ENCODE results near the gene HHAT.

HHAT gene

GRCh38 chr1:210328032-210328745, 513 bp upstream of the HHAT start:
- no peak for TF ChIP-seq EZH2 (IDR thresholded peaks at IDR 0.05; ENCODE audit: borderline replicate concordance, low read depth, low read length, severe bottlenecking)
- TF ChIP-seq CTCF (IDR thresholded peaks at IDR 0.05; ENCODE audit: borderline replicate concordance, extremely low read depth, low read length, poor library complexity, severe bottlenecking), result no peak
- peak overlapping the region; percentile 77 to 82; a peak in 3 of 4 replicates for H3K4me3 ChIP-seq (ENCODE audit: low read depth in 1 of 2, low read length in 2 of 2)
- H3K27ac ChIP-seq (ENCODE audit: low read length), result peak overlapping the region; percentile 76
- no peaks in the 10 kb centered on the region for H3K9me3 ChIP-seq (ENCODE audit: insufficient read depth, low read length, severe bottlenecking)
- peak overlapping the region; percentile 79 for H2AFZ ChIP-seq (ENCODE audit: low read depth, low read length)
- H3K9ac ChIP-seq (ENCODE audit: low read depth, low read length), result peak overlapping the region; percentile 74
- DNase-seq (no peak), ATAC-seq (ENCODE audit: insufficient read depth, low read depth) (peak; percentile 34; the same call in 2 of the 3 replicates)
- no peaks in the 10 kb centered on the region for H3K27me3 ChIP-seq (ENCODE audit: insufficient read depth, low read length, poor library complexity)
- H3K4me2 ChIP-seq (ENCODE audit: insufficient read depth, low read length), result peak overlapping the region; percentile 66
- H3K4me1 ChIP-seq (ENCODE audit: insufficient read depth, low read length), result peaks cover 29% of the 10 kb centered on the region
- no peaks in the 10 kb centered on the region for H3K79me2 ChIP-seq (ENCODE audit: insufficient read depth, low read length)
- H3K36me3 ChIP-seq (ENCODE audit: insufficient read depth, low read length), result no peaks in the 10 kb centered on the region
- no peaks in the 10 kb centered on the region for H4K20me1 ChIP-seq (ENCODE audit: insufficient read depth, low read length)

- ATAC-seq (ENCODE audit: insufficient read depth, low read depth) (no peak), DNase-seq (no peak)
- no peak overlapping the region for H3K27ac ChIP-seq (ENCODE audit: low read length)
- H3K4me3 ChIP-seq (ENCODE audit: low read depth in 1 of 2, low read length in 2 of 2), result no peak overlapping the region
- no peaks in the 10 kb centered on the region for H3K36me3 ChIP-seq (ENCODE audit: insufficient read depth, low read length)
- H3K79me2 ChIP-seq (ENCODE audit: insufficient read depth, low read length), result no peaks in the 10 kb centered on the region
- no peak overlapping the region for H2AFZ ChIP-seq (ENCODE audit: low read depth, low read length)
- no peaks in the 10 kb centered on the region for H4K20me1 ChIP-seq (ENCODE audit: insufficient read depth, low read length)
- peaks cover 29% of the 10 kb centered on the region for H3K4me1 ChIP-seq (ENCODE audit: insufficient read depth, low read length)
- H3K9me3 ChIP-seq (ENCODE audit: insufficient read depth, low read length, severe bottlenecking), result no peaks in the 10 kb centered on the region
- H3K27me3 ChIP-seq (ENCODE audit: insufficient read depth, low read length, poor library complexity), result no peaks in the 10 kb centered on the region
- H3K4me2 ChIP-seq (ENCODE audit: insufficient read depth, low read length), result peak overlapping the region; percentile 66; the same call in 1 of the 2 replicates
- TF ChIP-seq EZH2 (IDR thresholded peaks at IDR 0.05; ENCODE audit: borderline replicate concordance, low read depth, low read length, severe bottlenecking), result no peak
- TF ChIP-seq CTCF (IDR thresholded peaks at IDR 0.05; ENCODE audit: borderline replicate concordance, extremely low read depth, low read length, poor library complexity, severe bottlenecking), result no peak
- no peak overlapping the region for H3K9ac ChIP-seq (ENCODE audit: low read depth, low read length)
These were observed 1.7 kb downstream of the HHAT start for GRCh38 chr1:210330279-210330866.

GRCh38 chr1:210332233-210332632, 3.5 kb downstream of the HHAT start:
- Histone ChIP-seq H3K9me3 (ENCODE audit: insufficient read depth, low read length, severe bottlenecking) (no peaks in the 10 kb centered on the region), H3K9ac (ENCODE audit: low read depth, low read length) (no peak overlapping the region), H3K27ac (ENCODE audit: low read length) (no peak overlapping the region), H3K27me3 (ENCODE audit: insufficient read depth, low read length, poor library complexity) (no peaks in the 10 kb centered on the region), H3K4me2 (ENCODE audit: insufficient read depth, low read length) (no peak overlapping the region), H3K36me3 (ENCODE audit: insufficient read depth, low read length) (no peaks in the 10 kb centered on the region), H3K4me1 (ENCODE audit: insufficient read depth, low read length) (peaks cover 29% of the 10 kb centered on the region), H4K20me1 (ENCODE audit: insufficient read depth, low read length) (no peaks in the 10 kb centered on the region), H2AFZ (ENCODE audit: low read depth, low read length) (no peak overlapping the region), H3K4me3 (ENCODE audit: low read depth in 1 of 2, low read length in 2 of 2) (no peak overlapping the region), H3K79me2 (ENCODE audit: insufficient read depth, low read length) (no peaks in the 10 kb centered on the region)
- ATAC-seq (ENCODE audit: insufficient read depth, low read depth) (no peak), DNase-seq (no peak)
- TF ChIP-seq EZH2 (IDR thresholded peaks at IDR 0.05; ENCODE audit: borderline replicate concordance, low read depth, low read length, severe bottlenecking), result no peak
- no peak for TF ChIP-seq CTCF (IDR thresholded peaks at IDR 0.05; ENCODE audit: borderline replicate concordance, extremely low read depth, low read length, poor library complexity, severe bottlenecking)
